SH-SY5Y (cell line): ENCODE results near the gene TAS2R60.

ENCODE experiments used
- GATA2 ChIP-seq: IDR thresholded peaks from 2 replicates; pipeline ENCODE4 v1.6.1; 2011; ENCODE audit warnings: mild to moderate bottlenecking, low read depth, low read length
- GATA3 ChIP-seq: IDR thresholded peaks from 2 replicates; pipeline ENCODE4 v1.6.1; 2011; ENCODE audit warnings: low read depth, mild to moderate bottlenecking, low read length, moderate library complexity

- TF ChIP-seq GATA2 = no peak
- no peak for TF ChIP-seq GATA3
Measured at GRCh38 chr7:143443153-143443552, at the start of gene TAS2R60.
